ENCODE results near the gene EIF3I. TPM values are rescaled to one million over a fixed set of nuclear protein-coding genes. Genes with fewer than 3 reads are reported as not detected.

The EIF3I gene
- polyA plus RNA-seq (2011; rRNA removed) = 412 and 478 TPM in 2 replicates
- 254 and 354 TPM in 2 replicates for polyA minus RNA-seq (2011; rRNA and poly(A)+ RNA removed)

DNA sequence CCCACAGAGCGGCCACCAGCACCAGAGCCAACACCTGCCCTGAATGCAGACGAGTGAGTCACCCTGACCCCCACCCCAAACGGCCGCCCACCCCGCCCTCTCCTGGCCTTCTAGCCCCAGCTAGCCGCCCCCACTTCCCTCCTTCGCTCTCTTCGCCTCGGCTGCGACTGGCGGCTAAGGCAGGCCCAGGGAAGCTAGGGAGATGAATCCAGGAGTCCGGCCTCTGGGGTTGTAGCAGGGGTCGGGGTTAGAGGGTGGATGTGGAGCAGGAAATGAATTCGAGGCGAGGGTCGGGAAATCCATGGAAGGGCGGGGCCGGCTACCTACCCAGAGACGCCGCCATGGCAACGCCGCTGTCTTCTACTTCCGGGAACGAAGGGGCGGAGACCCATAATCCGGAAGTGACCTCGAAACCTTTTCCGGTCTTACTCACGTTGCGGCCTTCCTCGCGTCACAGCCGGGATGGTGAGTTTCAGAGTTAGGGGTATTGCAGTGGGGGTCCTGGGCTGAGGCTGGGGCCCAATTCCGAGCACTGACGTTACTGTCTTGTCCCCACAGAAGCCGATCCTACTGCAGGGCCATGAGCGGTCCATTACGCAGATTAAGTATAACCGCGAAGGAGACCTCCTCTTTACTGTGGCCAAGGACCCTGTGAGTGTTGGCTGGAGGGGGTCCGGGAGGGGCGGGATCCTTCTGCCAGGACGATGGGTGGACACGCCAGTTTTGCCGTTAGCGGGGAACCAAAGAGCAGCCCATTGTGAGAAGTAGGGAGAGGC lies at the start of gene EIF3I, which contains the start of gene TMEM234:
TSS of gene EIF3I (plus strand) at position 428 of the 776 bp plus-strand sequence. CDS start at position 463, 35 bp downstream.
TSS of gene TMEM234 (minus strand) at position 374 of the 776 bp plus-strand sequence. CDS start at position 343, 31 bp downstream.
- peaks cover 13% of the 10 kb centered on the region for H3K36me3 ChIP-seq (ENCODE audit: control insufficient read depth, insufficient read depth, low read length)
- no peaks in the 10 kb centered on the region for H3K27me3 ChIP-seq (ENCODE audit: control insufficient read depth, insufficient read depth, low read length)
- CTCF ChIA-PET = interaction anchor here (1.2 kb wide), 1 partner anchor 26 kb away, joined by 3 read pairs; no protein-coding TSS in a partner anchor
- peak; percentile 48 for DNase-seq (ENCODE audit: low read depth)
- peak within 1 kb of the TSS; percentile 67 for H3K4me3 ChIP-seq (ENCODE audit: low read depth, low read length)
- TF ChIP-seq, protein P1, sequence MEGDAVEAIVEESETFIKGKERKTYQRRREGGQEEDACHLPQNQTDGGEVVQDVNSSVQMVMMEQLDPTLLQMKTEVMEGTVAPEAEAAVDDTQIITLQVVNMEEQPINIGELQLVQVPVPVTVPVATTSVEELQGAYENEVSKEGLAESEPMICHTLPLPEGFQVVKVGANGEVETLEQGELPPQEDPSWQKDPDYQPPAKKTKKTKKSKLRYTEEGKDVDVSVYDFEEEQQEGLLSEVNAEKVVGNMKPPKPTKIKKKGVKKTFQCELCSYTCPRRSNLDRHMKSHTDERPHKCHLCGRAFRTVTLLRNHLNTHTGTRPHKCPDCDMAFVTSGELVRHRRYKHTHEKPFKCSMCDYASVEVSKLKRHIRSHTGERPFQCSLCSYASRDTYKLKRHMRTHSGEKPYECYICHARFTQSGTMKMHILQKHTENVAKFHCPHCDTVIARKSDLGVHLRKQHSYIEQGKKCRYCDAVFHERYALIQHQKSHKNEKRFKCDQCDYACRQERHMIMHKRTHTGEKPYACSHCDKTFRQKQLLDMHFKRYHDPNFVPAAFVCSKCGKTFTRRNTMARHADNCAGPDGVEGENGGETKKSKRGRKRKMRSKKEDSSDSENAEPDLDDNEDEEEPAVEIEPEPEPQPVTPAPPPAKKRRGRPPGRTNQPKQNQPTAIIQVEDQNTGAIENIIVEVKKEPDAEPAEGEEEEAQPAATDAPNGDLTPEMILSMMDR (IDR thresholded peaks at IDR 0.05; ENCODE audit: insufficient read depth, low read depth, low read length) = no peak
- POLR2A ChIA-PET = no interaction called here

- ChIA-PET CTCF (no interaction called here), POLR2A (interaction anchor here (0.6 to 0.7 kb wide), 2 partner anchors 139 to 208 kb away, joined by 5 to 18 read pairs; no protein-coding TSS in a partner anchor)
- TF ChIP-seq, protein P1 (IDR thresholded peaks at IDR 0.05; ENCODE audit: insufficient read depth, low read depth, low read length) = no peak
- Histone ChIP-seq H3K4me3 (ENCODE audit: low read depth, low read length) (no peak overlapping the region), H3K27me3 (ENCODE audit: control insufficient read depth, insufficient read depth, low read length) (no peaks in the 10 kb centered on the region), H3K36me3 (ENCODE audit: control insufficient read depth, insufficient read depth, low read length) (peaks cover 23% of the 10 kb centered on the region)
- no peak for DNase-seq (ENCODE audit: low read depth)
These were observed 49.5 kb upstream of the EIF3I start for GRCh38 chr1:32172621-32173245.

DNA sequence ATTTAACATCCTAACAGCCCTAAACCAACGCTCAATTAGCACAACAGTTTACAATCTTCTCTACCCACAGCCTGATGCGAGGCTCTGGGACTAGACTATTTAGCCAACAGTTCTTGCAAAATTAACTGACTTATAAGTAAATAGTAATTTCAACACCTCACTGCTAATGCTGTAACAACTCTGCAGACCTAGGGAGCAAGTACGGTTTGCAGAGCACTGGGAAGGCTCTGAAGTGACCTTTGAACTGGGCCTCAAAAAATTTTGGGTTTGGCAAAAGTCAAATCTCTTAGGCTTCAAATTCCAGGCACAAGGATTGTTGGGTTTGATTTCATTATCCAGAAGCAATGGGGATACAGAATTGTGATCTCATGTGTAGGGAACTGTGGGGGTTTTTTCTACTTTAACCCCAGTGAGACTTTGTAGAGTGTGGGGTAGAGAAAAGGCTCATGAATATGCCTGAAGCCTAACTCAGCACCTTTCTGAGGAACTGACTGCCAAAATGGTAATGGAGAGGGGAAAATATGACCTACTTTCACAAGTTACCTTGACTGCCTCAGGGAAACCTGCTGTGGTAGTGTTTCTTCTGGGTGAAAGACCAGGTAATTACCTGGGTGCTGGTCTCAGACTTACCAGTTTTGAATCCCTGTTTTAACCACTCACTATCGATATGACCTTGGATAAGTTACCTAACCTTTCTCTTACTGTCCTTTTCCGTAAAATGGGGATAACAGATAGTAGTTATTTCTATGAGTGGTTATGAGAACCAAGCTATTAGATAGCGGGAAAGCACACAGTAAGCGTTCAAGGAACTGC lies 43.6 kb upstream of the EIF3I start:
- Histone ChIP-seq H3K4me3 (ENCODE audit: low read depth, low read length) (no peak overlapping the region), H3K36me3 (ENCODE audit: control insufficient read depth, insufficient read depth, low read length) (peaks cover 2% of the 10 kb centered on the region), H3K27me3 (ENCODE audit: control insufficient read depth, insufficient read depth, low read length) (no peaks in the 10 kb centered on the region)
- CTCF ChIA-PET = interaction anchor here (0.7 to 2.0 kb wide), 4 partner anchors 24 to 70 kb away, joined by 3 to 5 read pairs (median 4); no protein-coding TSS in a partner anchor
- no peak for DNase-seq (ENCODE audit: low read depth)
- TF ChIP-seq, protein P1 (IDR thresholded peaks at IDR 0.05; ENCODE audit: insufficient read depth, low read depth, low read length) = no peak
- POLR2A ChIA-PET = no interaction called here

GRCh38 chr1:32179193-32179442 lies 43.1 kb upstream of the EIF3I start:
- Histone ChIP-seq H3K36me3 (ENCODE audit: control insufficient read depth, insufficient read depth, low read length) (peaks cover 2% of the 10 kb centered on the region), H3K4me3 (ENCODE audit: low read depth, low read length) (peak overlapping the region; percentile 66; the same call in 1 of the 2 replicates), H3K27me3 (ENCODE audit: control insufficient read depth, insufficient read depth, low read length) (no peaks in the 10 kb centered on the region)
- DNase-seq (ENCODE audit: low read depth) = no peak
- ChIA-PET POLR2A (no interaction called here), CTCF (interaction anchor here (0.7 to 2.0 kb wide), 4 partner anchors 25 to 70 kb away, joined by 3 to 5 read pairs (median 4); no protein-coding TSS in a partner anchor)
- TF ChIP-seq, protein P1 (IDR thresholded peaks at IDR 0.05; ENCODE audit: insufficient read depth, low read depth, low read length) = no peak

Data from BJ (cell line).